ENCODE measurements around the gene ECM1. TPM values are rescaled to one million over a fixed set of nuclear protein-coding genes. Genes with fewer than 3 reads are reported as not detected.
A peak's percentile ranks its signal among the peaks of the same experiment; 100 is the strongest.

ECM1 gene
- total RNA-seq, 1 donor from 2014 or later: 16.9 TPM

DNA sequence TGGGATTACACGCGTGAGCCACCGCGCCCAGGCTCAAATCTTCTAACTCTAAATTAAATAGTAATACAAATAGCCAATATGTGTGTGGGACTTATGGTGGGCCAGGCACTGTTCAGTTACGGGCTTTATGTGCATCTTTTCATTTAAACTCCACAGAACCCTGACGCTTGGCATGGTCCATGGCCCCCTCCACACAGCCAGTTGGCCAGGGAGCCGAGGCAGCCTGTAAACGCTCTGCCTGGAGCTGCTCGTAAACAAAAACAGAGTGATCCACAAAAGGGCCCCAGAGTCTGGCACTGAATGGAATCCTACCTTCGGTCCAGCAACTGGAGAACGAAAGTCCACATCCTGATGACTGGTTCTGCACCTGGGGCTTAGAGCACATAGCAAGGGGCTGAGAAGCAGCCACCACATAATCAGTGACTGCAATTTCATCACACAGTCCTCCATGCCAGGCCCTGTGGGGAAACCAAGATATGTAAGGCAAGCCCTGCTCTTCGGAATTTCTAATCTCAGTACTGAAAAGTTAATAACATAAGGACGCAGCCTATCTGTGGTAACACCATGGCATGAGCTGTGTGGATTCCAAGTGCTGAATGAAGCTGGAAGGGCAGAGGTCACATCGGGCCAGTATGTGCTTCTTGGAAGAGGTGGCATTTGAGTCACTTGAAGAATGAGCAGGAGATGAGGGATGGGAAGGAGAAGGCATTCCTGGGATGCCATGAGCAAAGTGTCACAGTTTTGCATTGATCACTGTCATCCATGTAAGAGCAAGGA lies 27.8 kb downstream of the ECM1 start:
- DNase-seq: no peak
- Histone ChIP-seq H3K27me3 (ENCODE audit: low read depth) (no peaks in the 10 kb centered on the region), H3K4me3 (no peak overlapping the region), H3K36me3 (no peaks in the 10 kb centered on the region), H3K9me3 (no peaks in the 10 kb centered on the region), H3K4me1 (peaks cover 6% of the 10 kb centered on the region), H3K27ac (no peak overlapping the region)
- TF ChIP-seq, protein P1, sequence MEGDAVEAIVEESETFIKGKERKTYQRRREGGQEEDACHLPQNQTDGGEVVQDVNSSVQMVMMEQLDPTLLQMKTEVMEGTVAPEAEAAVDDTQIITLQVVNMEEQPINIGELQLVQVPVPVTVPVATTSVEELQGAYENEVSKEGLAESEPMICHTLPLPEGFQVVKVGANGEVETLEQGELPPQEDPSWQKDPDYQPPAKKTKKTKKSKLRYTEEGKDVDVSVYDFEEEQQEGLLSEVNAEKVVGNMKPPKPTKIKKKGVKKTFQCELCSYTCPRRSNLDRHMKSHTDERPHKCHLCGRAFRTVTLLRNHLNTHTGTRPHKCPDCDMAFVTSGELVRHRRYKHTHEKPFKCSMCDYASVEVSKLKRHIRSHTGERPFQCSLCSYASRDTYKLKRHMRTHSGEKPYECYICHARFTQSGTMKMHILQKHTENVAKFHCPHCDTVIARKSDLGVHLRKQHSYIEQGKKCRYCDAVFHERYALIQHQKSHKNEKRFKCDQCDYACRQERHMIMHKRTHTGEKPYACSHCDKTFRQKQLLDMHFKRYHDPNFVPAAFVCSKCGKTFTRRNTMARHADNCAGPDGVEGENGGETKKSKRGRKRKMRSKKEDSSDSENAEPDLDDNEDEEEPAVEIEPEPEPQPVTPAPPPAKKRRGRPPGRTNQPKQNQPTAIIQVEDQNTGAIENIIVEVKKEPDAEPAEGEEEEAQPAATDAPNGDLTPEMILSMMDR (IDR thresholded peaks at IDR 0.05): no peak
- intact Hi-C loops (cut with DNase I): no loop called here
- no peak for ATAC-seq

DNA sequence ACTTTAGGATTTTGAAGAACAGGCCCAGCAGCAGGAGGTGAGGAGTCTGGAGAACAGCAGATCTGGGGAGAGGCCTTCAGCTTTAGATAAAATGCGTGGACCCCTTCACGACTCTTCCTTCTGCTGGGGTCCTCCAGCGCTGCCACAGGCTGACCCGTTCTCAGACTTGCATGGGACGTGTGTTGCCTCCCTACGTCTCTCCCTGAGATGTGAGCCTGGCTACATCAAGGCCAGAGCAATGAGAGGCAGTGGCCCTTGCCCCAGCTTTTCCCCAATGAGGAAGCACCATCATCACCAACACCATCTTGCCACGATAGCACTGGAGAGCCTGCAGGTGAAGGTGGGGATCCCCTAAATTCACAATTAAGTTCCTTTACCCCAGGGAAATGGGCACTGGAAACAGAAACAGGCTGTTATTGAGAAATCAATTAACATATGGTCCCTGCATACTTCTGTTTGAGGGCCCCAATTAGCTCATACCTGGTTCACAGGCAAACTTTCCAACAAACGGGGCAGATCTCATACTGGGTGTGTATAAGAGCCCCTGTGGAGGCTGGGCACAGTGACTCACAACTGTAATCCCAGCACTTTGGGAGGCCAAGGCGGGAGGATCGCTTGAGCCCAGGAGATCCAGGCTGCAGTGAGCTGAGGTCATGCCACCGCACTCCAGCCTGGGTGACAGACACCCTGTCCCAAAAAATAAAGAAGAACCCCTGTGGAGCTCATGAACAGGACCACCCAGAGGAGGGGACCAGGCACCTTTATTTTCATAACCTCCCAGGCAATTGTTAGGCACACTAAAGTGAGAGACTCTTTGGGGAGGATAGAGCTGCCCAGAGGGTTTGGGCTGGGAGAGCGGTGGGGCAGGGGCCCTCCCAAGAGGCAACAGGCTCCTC lies 29.2 kb downstream of the ECM1 start:
- H3K4me3 ChIP-seq: no peak overlapping the region
- intact Hi-C loops (cut with DNase I): no loop called here
- TF ChIP-seq, protein P1 (IDR thresholded peaks at IDR 0.05): no peak
- no peaks in the 10 kb centered on the region for H3K9me3 ChIP-seq
- H3K36me3 ChIP-seq: no peaks in the 10 kb centered on the region
- DNase-seq (no peak), ATAC-seq (no peak)
- no peak overlapping the region for H3K27ac ChIP-seq
- no peaks in the 10 kb centered on the region for H3K27me3 ChIP-seq (ENCODE audit: low read depth)
- peaks cover 6% of the 10 kb centered on the region for H3K4me1 ChIP-seq

DNA sequence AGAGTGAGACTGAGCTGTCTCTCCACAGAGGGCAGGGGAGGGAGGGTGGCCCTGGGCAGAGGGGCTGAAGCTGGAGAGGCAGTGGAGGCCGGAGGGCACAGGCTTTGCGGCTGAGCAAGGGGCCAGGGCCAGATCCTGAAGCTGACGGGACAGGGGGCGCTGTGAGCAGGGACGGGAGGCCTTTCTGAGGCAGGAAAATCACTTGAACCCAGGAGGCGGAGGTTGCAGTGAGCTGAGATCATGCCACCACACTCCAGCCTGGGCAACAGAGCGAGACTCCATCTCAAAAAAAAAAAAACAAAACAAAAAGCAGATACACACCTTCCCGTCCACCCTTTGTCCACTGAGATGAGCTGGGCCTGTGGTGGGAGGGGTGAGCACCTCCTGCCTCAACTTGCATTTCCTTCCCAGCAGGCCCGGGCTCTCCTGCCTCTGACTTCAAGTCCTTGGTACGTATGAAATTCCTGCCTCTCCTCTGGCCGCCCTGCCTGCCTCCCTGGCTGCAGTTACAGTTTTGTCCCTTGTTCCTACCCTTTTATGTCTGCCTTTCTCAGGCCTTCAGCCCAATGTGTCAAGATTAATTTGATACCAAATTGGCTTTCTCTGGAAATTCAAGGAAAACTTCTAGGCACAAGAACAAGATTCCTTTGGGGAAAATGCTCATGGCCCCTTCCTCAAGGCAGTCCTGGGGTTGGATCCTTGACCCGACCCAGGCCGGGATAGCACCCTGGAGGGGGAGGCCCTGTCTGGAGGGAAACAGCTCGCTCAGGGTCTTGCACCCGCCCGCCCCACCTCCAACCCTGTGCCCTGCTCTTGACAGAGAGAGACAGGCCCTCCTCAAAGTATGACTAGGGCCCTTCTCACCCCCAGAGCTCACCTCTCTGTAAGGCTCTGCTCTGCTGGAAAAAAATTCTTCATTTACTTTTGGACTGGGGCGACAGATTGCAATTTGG lies 30.1 kb downstream of the ECM1 start:
- Histone ChIP-seq H3K4me1 (peaks cover 1% of the 10 kb centered on the region), H3K36me3 (no peaks in the 10 kb centered on the region), H3K27ac (no peak overlapping the region), H3K4me3 (no peak overlapping the region), H3K9me3 (no peaks in the 10 kb centered on the region), H3K27me3 (ENCODE audit: low read depth) (no peaks in the 10 kb centered on the region)
- peak; percentile 40 for DNase-seq
- TF ChIP-seq, protein P1 (IDR thresholded peaks at IDR 0.05): no peak
- ATAC-seq: peak; percentile 41 to 68
- intact Hi-C loops (cut with DNase I): no loop called here

DNA sequence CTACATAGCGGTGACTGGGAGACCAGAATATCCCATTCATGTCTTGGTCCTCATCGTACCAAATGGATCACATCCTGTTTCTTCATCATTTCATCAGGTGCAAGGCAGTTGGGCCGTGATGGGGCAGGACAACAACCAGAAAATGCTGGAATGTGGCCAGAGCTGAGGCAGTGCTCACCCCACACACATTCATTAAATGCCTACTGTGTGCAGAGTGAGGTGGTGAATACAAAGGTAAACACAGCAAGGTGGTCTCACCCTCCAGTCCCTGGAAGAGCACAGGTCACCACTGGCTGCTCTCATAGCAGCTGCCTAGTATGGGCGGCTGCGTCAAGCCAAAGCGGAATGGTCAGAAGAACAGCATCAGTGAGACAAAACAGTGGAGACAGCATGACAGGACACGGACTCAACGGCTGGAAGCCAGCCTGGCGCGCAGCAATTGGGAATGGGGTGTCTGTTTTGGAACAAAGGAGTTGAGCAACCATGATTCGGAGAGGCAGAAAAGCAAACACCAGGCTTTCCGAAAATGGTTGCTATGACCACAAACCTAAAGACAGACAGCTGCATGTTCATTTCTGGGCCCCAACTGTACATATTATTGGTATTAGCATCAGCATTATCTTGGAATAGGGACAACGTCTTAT lies 35.7 kb downstream of the ECM1 start:
- H3K27me3 ChIP-seq (ENCODE audit: low read depth): no peaks in the 10 kb centered on the region
- TF ChIP-seq, protein P1 (IDR thresholded peaks at IDR 0.05): no peak
- no peak overlapping the region for H3K27ac ChIP-seq
- H3K9me3 ChIP-seq: no peaks in the 10 kb centered on the region
- ATAC-seq (peak; percentile 38 to 46), DNase-seq (no peak)
- H3K4me3 ChIP-seq: no peak overlapping the region
- intact Hi-C loops (cut with DNase I): no loop called here
- H3K4me1 ChIP-seq: peaks cover 4% of the 10 kb centered on the region
- no peaks in the 10 kb centered on the region for H3K36me3 ChIP-seq

Data from lower lobe of right lung (tissue), 2 donors.